Measurements from ENCODE around the gene SSR4.

GRCh38 chrX:153836921-153837320, 42.5 kb downstream of the SSR4 start:
- TF ChIP-seq, protein P1, sequence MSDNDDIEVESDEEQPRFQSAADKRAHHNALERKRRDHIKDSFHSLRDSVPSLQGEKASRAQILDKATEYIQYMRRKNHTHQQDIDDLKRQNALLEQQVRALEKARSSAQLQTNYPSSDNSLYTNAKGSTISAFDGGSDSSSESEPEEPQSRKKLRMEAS (CRISPR knock-in tag; IDR thresholded peaks at IDR 0.05), result no peak
- TF ChIP-seq MLX (CRISPR knock-in tag; IDR thresholded peaks at IDR 0.05), result no peak
- TF ChIP-seq, protein P2, sequence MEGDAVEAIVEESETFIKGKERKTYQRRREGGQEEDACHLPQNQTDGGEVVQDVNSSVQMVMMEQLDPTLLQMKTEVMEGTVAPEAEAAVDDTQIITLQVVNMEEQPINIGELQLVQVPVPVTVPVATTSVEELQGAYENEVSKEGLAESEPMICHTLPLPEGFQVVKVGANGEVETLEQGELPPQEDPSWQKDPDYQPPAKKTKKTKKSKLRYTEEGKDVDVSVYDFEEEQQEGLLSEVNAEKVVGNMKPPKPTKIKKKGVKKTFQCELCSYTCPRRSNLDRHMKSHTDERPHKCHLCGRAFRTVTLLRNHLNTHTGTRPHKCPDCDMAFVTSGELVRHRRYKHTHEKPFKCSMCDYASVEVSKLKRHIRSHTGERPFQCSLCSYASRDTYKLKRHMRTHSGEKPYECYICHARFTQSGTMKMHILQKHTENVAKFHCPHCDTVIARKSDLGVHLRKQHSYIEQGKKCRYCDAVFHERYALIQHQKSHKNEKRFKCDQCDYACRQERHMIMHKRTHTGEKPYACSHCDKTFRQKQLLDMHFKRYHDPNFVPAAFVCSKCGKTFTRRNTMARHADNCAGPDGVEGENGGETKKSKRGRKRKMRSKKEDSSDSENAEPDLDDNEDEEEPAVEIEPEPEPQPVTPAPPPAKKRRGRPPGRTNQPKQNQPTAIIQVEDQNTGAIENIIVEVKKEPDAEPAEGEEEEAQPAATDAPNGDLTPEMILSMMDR (IDR thresholded peaks at IDR 0.05), result no peak
- TF ChIP-seq, protein P3, sequence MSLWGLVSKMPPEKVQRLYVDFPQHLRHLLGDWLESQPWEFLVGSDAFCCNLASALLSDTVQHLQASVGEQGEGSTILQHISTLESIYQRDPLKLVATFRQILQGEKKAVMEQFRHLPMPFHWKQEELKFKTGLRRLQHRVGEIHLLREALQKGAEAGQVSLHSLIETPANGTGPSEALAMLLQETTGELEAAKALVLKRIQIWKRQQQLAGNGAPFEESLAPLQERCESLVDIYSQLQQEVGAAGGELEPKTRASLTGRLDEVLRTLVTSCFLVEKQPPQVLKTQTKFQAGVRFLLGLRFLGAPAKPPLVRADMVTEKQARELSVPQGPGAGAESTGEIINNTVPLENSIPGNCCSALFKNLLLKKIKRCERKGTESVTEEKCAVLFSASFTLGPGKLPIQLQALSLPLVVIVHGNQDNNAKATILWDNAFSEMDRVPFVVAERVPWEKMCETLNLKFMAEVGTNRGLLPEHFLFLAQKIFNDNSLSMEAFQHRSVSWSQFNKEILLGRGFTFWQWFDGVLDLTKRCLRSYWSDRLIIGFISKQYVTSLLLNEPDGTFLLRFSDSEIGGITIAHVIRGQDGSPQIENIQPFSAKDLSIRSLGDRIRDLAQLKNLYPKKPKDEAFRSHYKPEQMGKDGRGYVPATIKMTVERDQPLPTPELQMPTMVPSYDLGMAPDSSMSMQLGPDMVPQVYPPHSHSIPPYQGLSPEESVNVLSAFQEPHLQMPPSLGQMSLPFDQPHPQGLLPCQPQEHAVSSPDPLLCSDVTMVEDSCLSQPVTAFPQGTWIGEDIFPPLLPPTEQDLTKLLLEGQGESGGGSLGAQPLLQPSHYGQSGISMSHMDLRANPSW (CRISPR knock-in tag; conservative IDR thresholded peaks at IDR 0.05; ENCODE audit: low read depth), result no peak

Measured in WTC11 (cell line).